Kidney (tissue), 14 donors: ENCODE data around the gene TPST2. TPM values are rescaled to one million over a fixed set of nuclear protein-coding genes. Genes with fewer than 3 reads are reported as not detected.

ENCODE experiments used
- DNase-seq, 5 donors: peaks; one replicate each; pipeline ENCODE4 v3.0.0-alpha.2; 2013 to 2020
- FAIRE-seq: peaks from 2 replicates; lab custom pipeline; 2012; peaks lifted over from hg19 to GRCh38; lab: Jason Lieb, UNC
- H3K27ac ChIP-seq, 2 donors: one replicate each; pipeline ENCODE4 v1.7.0; 2013; ENCODE audit warnings: low read depth in 2 of 2, low read length in 2 of 2, inconsistent platforms in 1 of 2
- H3K27me3 ChIP-seq: one replicate; pipeline ENCODE4 v1.7.1; 2013; ENCODE audit warnings: low read length, inconsistent platforms; ENCODE audit not compliant: control insufficient read depth, insufficient read depth
- H3K36me3 ChIP-seq, 3 donors: one replicate each; pipeline versions ENCODE4 v1.7.0 to v1.7.1; 2013; ENCODE audit warnings: low read length in 3 of 3, control low read depth in 1 of 3, inconsistent platforms in 1 of 3; ENCODE audit not compliant: insufficient read depth in 3 of 3, control insufficient read depth in 2 of 3
- H3K4me1 ChIP-seq, 3 donors: one replicate each; pipeline versions ENCODE4 v1.7.0 to v1.7.1; 2013; ENCODE audit warnings: low read length in 3 of 3, inconsistent platforms in 1 of 3, low read depth in 1 of 3; ENCODE audit not compliant: control insufficient read depth in 2 of 3, insufficient read depth in 2 of 3
- H3K4me3 ChIP-seq, 3 donors: one replicate each; pipeline versions ENCODE4 v1.7.0 to v1.8.1; 2013; ENCODE audit warnings: low read length in 3 of 3, control low read depth in 1 of 3, inconsistent platforms in 1 of 3
- H3K9ac ChIP-seq, 3 donors: one replicate each; pipeline versions ENCODE4 v1.7.0 to v1.7.1; 2013; ENCODE audit warnings: low read length in 3 of 3, control low read depth in 1 of 3, inconsistent platforms in 1 of 3
- H3K9me3 ChIP-seq, 3 donors: one replicate each; pipeline versions ENCODE4 v1.7.0 to v1.7.1; 2013; ENCODE audit warnings: low read length in 3 of 3, control low read depth in 1 of 3, inconsistent platforms in 1 of 3; ENCODE audit not compliant: control insufficient read depth in 2 of 3, insufficient read depth in 1 of 3
- intact Hi-C: fragments of 100-400 bp; cut with DNase I; formaldehyde crosslinking; loops from one replicate; pipeline ENCODE4 v1.11.1; 2022
- polyA plus RNA-seq: library from polyadenylated mRNA; stranded (reverse); fragments of 350-450 nt; fragmentation: Illumina TruSeq; extraction: RNeasy Lipid Tissue Mini Kit (QIAGEN cat#74804); gene quantifications from one replicate; pipeline ENCODE4 v1.2.3, GENCODE V29; 2014; ENCODE audit warnings: low read depth, low replicate concordance; ENCODE audit not compliant: insufficient read depth
- total RNA-seq: library from RNA; stranded (reverse); fragmentation: NEBNext Ultra II Directional; extraction: Animal tissue kit (Norgen Biotek cat#: 25700); gene quantifications from one replicate; pipeline ENCODE4 v1.2.1, GENCODE V29; 2021
- TF ChIP-seq, protein P1 (sequence below): IDR thresholded peaks from 3 replicates; pipeline ENCODE4 v1.5.1; 2012; ENCODE audit warnings: mild to moderate bottlenecking, moderate library complexity, borderline replicate concordance; ENCODE audit not compliant: insufficient read depth; ENCODE audit errors: extremely low read depth
- donor health status: control.
- donor health status: control.
- donor health status: control.
- donor health status: control.
- donor health status: control.
- donor health status: DM: yes; HTN: yes; CAD: no.
- donor health status: Normal renal cell carcinoma (clear cell type).

TPST2 gene
- total and polyA plus RNA-seq, 2 donors from 2014 or later, result 40.3 to 48.7 TPM

DNA sequence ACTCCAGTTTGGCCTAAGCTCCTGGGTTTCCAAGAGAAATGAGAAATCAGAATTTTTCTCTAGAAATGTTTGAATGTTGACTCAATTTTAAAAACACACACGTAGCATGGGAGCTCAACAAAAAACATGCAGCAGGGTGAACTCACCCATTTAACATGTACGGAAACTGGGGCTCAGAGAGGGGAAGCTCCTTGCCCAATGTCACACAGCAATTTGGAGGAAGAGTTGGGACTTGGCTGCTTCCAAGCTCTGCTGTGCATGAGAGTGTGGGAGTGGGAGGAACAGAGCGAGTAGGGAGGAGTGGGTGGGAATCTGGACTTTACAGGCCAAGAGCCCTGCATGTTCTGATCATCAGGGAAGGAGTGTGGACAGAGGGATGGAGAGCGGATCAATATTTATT lies 5.9 kb downstream of the TPST2 start:
- H3K27me3 ChIP-seq, result no peaks in the 10 kb centered on the region
- no peaks in the 10 kb centered on the region for H3K9me3 ChIP-seq
- H3K27ac ChIP-seq, result no peak overlapping the region
- no peak overlapping the region for H3K9ac ChIP-seq
- no peak overlapping the region for H3K4me3 ChIP-seq
- intact Hi-C loops, result no loop called here
- FAIRE-seq (no peak), DNase-seq (peak in 1 of 5 donors; percentile 9)
- H3K36me3 ChIP-seq, result peaks cover 0 to 4% (median 0%) of the 10 kb centered on the region in 3 donors
- TF ChIP-seq, protein P1, sequence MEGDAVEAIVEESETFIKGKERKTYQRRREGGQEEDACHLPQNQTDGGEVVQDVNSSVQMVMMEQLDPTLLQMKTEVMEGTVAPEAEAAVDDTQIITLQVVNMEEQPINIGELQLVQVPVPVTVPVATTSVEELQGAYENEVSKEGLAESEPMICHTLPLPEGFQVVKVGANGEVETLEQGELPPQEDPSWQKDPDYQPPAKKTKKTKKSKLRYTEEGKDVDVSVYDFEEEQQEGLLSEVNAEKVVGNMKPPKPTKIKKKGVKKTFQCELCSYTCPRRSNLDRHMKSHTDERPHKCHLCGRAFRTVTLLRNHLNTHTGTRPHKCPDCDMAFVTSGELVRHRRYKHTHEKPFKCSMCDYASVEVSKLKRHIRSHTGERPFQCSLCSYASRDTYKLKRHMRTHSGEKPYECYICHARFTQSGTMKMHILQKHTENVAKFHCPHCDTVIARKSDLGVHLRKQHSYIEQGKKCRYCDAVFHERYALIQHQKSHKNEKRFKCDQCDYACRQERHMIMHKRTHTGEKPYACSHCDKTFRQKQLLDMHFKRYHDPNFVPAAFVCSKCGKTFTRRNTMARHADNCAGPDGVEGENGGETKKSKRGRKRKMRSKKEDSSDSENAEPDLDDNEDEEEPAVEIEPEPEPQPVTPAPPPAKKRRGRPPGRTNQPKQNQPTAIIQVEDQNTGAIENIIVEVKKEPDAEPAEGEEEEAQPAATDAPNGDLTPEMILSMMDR, result no peak
- peaks cover 0 to 4% (median 0%) of the 10 kb centered on the region in 3 donors for H3K4me1 ChIP-seq

DNA sequence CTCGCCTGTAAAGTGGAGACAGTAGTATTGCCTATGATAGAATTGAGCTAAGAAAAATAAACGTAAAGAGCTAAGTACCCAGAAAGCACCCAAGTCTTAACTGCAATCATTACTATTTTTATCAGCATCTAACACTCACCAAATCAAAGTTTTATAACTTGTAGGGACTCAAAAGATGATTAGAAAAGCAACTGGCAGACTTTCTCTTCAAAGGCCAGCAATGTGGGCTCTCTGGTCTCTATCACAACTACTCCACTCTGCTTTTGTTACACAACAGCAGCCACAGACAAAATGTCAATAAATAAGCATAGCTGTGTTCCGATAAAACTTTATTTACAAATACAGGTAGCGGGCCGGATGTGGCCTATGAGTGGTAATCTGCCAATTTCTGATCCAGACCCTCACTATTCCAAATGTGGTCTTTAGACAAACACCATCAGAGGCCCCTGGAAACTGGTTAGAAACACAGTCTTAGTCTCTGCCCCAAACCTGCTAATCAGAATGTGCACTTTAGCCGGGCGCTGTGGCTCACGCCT lies 8.2 kb downstream of the TPST2 start:
- H3K9ac ChIP-seq, result no peak overlapping the region
- intact Hi-C loops, result no loop called here
- TF ChIP-seq, protein P1, result no peak
- H3K36me3 ChIP-seq, result peaks cover 0 to 4% (median 0%) of the 10 kb centered on the region in 3 donors
- no peak overlapping the region for H3K4me3 ChIP-seq
- no peaks in the 10 kb centered on the region for H3K9me3 ChIP-seq
- H3K27ac ChIP-seq, result no peak overlapping the region
- peaks cover 0 to 3% (median 0%) of the 10 kb centered on the region in 3 donors for H3K4me1 ChIP-seq
- FAIRE-seq (no peak), DNase-seq (peak in 1 of 5 donors; percentile 4)
- no peaks in the 10 kb centered on the region for H3K27me3 ChIP-seq

DNA sequence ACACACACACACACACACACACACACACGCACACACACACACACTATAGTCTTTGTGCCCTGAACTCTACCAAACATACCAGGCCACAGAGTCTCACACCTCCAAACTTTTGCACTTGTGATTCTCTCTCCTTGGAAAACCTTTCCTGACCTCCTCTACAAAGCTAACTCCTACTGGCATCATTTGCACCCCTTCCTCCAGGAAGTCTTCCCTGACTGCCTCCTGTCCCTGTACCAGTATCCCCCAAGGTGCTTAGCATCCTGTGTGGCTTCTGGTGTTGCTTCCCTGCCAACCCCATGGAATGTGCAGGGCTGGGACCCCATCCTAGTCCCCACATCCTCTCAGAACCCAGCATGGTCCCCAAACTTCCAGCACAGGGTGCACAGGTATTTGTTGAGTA lies 8.9 kb downstream of the TPST2 start:
- Histone ChIP-seq H3K9ac (no peak overlapping the region), H3K4me1 (peaks cover 0 to 3% (median 0%) of the 10 kb centered on the region in 3 donors), H3K36me3 (peaks cover 0 to 4% (median 0%) of the 10 kb centered on the region in 3 donors), H3K27ac (no peak overlapping the region), H3K27me3 (no peaks in the 10 kb centered on the region), H3K9me3 (no peaks in the 10 kb centered on the region), H3K4me3 (no peak overlapping the region)
- FAIRE-seq (no peak), DNase-seq (no peak)
- intact Hi-C loops, result no loop called here
- TF ChIP-seq, protein P1, result no peak
